Activated T-cell treated with anti-CD3 and anti-CD28 coated beads, Interleukin-2, amount 50 U/mL, for 1 hour (primary cell): ENCODE results near the gene CPA4.
"Not testable (repeated sequence)": the region's sequence is repeated elsewhere in the genome, so short reads cannot be mapped to it uniquely, and the experiment has no call there.

Experiments used
- DNase-seq: peaks from one replicate; pipeline ENCODE4 v3.0.0-alpha.2; 2020

The CPA4 gene

GRCh38 chr7:130292682-130293257 lies at the start of gene CPA4:
Gene CPA4, plus strand, starts transcription at chr7:130293161. Its CDS starts 20 bp downstream, at chr7:130293181.
- no peak for DNase-seq

- not testable (repeated sequence) for DNase-seq
Observed at GRCh38 chr7:130243486-130243885, 49.5 kb upstream of the CPA4 start.

- DNase-seq = not testable (repeated sequence)
Observed at GRCh38 chr7:130246491-130246890, 46.5 kb upstream of the CPA4 start.

- DNase-seq = not testable (repeated sequence)
Observed at GRCh38 chr7:130248842-130249241, 44.1 kb upstream of the CPA4 start.

- not testable (repeated sequence) for DNase-seq
Observed at GRCh38 chr7:130249626-130250025, 43.3 kb upstream of the CPA4 start.

- DNase-seq = no peak
Observed at GRCh38 chr7:130254555-130254954, 38.4 kb upstream of the CPA4 start.

GRCh38 chr7:130256704-130257103 lies 36.3 kb upstream of the CPA4 start:
- DNase-seq = no peak

GRCh38 chr7:130258494-130259078 lies 34.4 kb upstream of the CPA4 start:
- DNase-seq = no peak

- DNase-seq = no peak
Observed at GRCh38 chr7:130262448-130262847, 30.5 kb upstream of the CPA4 start.

GRCh38 chr7:130263130-130263529 lies 29.8 kb upstream of the CPA4 start:
- DNase-seq = no peak

- no peak for DNase-seq
Observed at GRCh38 chr7:130266258-130266960, 26.6 kb upstream of the CPA4 start, which contains the start of gene CPA2. Gene CPA2, plus strand, starts transcription at chr7:130266863. Its CDS starts 19 bp downstream, at chr7:130266882.

GRCh38 chr7:130266961-130267321 lies 26.0 kb upstream of the CPA4 start:
- no peak for DNase-seq

GRCh38 chr7:130268463-130269317 lies 24.3 kb upstream of the CPA4 start:
- no peak for DNase-seq

- no peak for DNase-seq
Observed at GRCh38 chr7:130269318-130269694, 23.7 kb upstream of the CPA4 start.

GRCh38 chr7:130270947-130271800 lies 21.8 kb upstream of the CPA4 start:
- no peak for DNase-seq

- no peak for DNase-seq
Observed at GRCh38 chr7:130272381-130273080, 20.4 kb upstream of the CPA4 start.

GRCh38 chr7:130273081-130273932 lies 19.7 kb upstream of the CPA4 start:
- DNase-seq = peak; percentile 19

- DNase-seq = no peak
Observed at GRCh38 chr7:130273933-130274255, 19.1 kb upstream of the CPA4 start.

- no peak for DNase-seq
Observed at GRCh38 chr7:130274296-130274695, 18.7 kb upstream of the CPA4 start.

- DNase-seq = no peak
Observed at GRCh38 chr7:130274983-130275591, 17.9 kb upstream of the CPA4 start.
